GM21526 (cell line): ENCODE data around the gene KRTAP10-9.
"Not testable (repeated sequence)": the region's sequence is repeated elsewhere in the genome, so short reads cannot be mapped to it uniquely, and the experiment has no call there.

Source experiments
- ATAC-seq: cut with Tn5 transposase; IDR thresholded peaks from one replicate; pipeline ENCODE4 v1.9.1; 2021; ENCODE audit warnings: moderate library complexity; ENCODE audit not compliant: unreplicated experiment, low FRiP score

The KRTAP10-9 gene

GRCh38 chr21:44594406-44594916 lies 32.4 kb upstream of the KRTAP10-9 start:
- ATAC-seq: no peak

- no peak for ATAC-seq
Observed at GRCh38 chr21:44595524-44595923, 31.4 kb upstream of the KRTAP10-9 start.

GRCh38 chr21:44596068-44596725 lies 30.7 kb upstream of the KRTAP10-9 start:
- ATAC-seq: no peak

GRCh38 chr21:44598061-44598460 lies 28.8 kb upstream of the KRTAP10-9 start:
- ATAC-seq: no peak

GRCh38 chr21:44599264-44600029 lies 27.4 kb upstream of the KRTAP10-9 start:
- ATAC-seq: no peak

GRCh38 chr21:44600118-44600978 lies 26.5 kb upstream of the KRTAP10-9 start, which contains the start of gene KRTAP10-7:
Gene KRTAP10-7 (plus strand): TSS chr21:44600597. CDS start chr21:44600622, 25 bp downstream.
- ATAC-seq: not testable (repeated sequence)

GRCh38 chr21:44601091-44601490 lies 25.8 kb upstream of the KRTAP10-9 start:
- not testable (repeated sequence) for ATAC-seq

GRCh38 chr21:44601596-44602462 lies 25.1 kb upstream of the KRTAP10-9 start:
- ATAC-seq: no peak

GRCh38 chr21:44602463-44602850 lies 24.4 kb upstream of the KRTAP10-9 start:
- no peak for ATAC-seq

GRCh38 chr21:44603109-44603875 lies 23.6 kb upstream of the KRTAP10-9 start:
- no peak for ATAC-seq

- ATAC-seq: no peak
Observed at GRCh38 chr21:44603911-44604310, 23.0 kb upstream of the KRTAP10-9 start.

GRCh38 chr21:44606495-44606894 lies 20.4 kb upstream of the KRTAP10-9 start:
- no peak for ATAC-seq

- no peak for ATAC-seq
Observed at GRCh38 chr21:44609193-44609592, 17.7 kb upstream of the KRTAP10-9 start.

GRCh38 chr21:44610157-44610843 lies 16.6 kb upstream of the KRTAP10-9 start:
- ATAC-seq: not testable (repeated sequence)

GRCh38 chr21:44611551-44611950 lies 15.3 kb upstream of the KRTAP10-9 start:
- no peak for ATAC-seq

GRCh38 chr21:44612029-44612486 lies 14.8 kb upstream of the KRTAP10-9 start, which contains the start of gene KRTAP10-8:
Gene KRTAP10-8 (plus strand): TSS chr21:44612079. CDS start chr21:44612101, 22 bp downstream.
- no peak for ATAC-seq

- ATAC-seq: no peak
Observed at GRCh38 chr21:44612669-44613229, 14.1 kb upstream of the KRTAP10-9 start.
